Ishikawa (cell line): ENCODE measurements around the gene NFS1.

ENCODE experiments used
- EP300 ChIP-seq: IDR thresholded peaks from 2 replicates; pipeline ENCODE4 v1.6.1; 2012; ENCODE audit warnings: borderline replicate concordance
- FOXM1 ChIP-seq: IDR thresholded peaks from 2 replicates; pipeline ENCODE4 v1.6.1; 2012; ENCODE audit warnings: low read depth, borderline replicate concordance
- NFIC ChIP-seq: IDR thresholded peaks from 2 replicates; pipeline ENCODE4 v1.6.1; 2012
- RAD21 ChIP-seq: IDR thresholded peaks from 2 replicates; pipeline ENCODE4 v1.6.1; 2012; ENCODE audit warnings: low read depth
- REST ChIP-seq: IDR thresholded peaks from 2 replicates; pipeline ENCODE4 v1.6.1; 2012; ENCODE audit warnings: low read depth, mild to moderate bottlenecking
- TAF1 ChIP-seq: IDR thresholded peaks from 2 replicates; pipeline ENCODE4 v1.6.1; 2012; ENCODE audit warnings: low read depth, mild to moderate bottlenecking
- TCF12 ChIP-seq: IDR thresholded peaks from 2 replicates; pipeline ENCODE4 v1.6.1; 2012; ENCODE audit warnings: low read depth
- YY1 ChIP-seq: IDR thresholded peaks from 2 replicates; pipeline ENCODE4 v1.6.1; 2012; ENCODE audit warnings: low read depth
- ZBTB7A ChIP-seq: IDR thresholded peaks from 2 replicates; pipeline ENCODE4 v1.6.1; 2012; ENCODE audit warnings: low read depth

- TF ChIP-seq REST (no peak), EP300 (no peak), TCF12 (no peak), ZBTB7A (no peak), YY1 (no peak), NFIC (no peak), RAD21 (no peak), TAF1 (no peak), FOXM1 (no peak)
Measured at GRCh38 chr20:35680452-35681183, 18.5 kb downstream of the NFS1 start.
